ENCODE results near the gene DGKI.

Gene DGKI

GRCh38 chr7:137685433-137686164, 161.2 kb downstream of the DGKI start:
- no peak for DNase-seq (ENCODE audit: low spot score)

GRCh38 chr7:137684776-137685175, 162.0 kb downstream of the DGKI start:
- no peak for DNase-seq (ENCODE audit: low spot score)

GRCh38 chr7:137684316-137684715, 162.5 kb downstream of the DGKI start:
- DNase-seq (ENCODE audit: low spot score): no peak

DNA sequence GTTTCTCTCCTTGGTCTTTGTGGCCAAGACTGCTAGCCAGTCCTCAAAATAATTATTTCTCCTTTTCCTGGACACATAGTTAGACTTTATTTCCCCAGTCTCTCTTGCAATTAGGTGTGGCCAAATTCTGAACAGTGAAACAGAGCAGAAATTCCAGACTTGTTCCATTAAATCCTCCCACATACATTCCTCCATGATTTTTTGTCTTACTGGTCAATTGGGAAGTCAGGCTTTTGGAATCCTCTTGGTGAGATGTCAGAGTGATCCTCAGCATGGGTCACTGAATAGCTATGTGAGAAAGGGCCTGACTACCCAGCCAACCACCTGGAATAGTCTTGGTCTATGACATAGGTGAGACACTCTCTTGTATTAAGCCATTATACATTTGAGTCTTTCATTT, 164.2 kb downstream of the DGKI start:
- DNase-seq (ENCODE audit: low spot score): peak; percentile 65

DNA sequence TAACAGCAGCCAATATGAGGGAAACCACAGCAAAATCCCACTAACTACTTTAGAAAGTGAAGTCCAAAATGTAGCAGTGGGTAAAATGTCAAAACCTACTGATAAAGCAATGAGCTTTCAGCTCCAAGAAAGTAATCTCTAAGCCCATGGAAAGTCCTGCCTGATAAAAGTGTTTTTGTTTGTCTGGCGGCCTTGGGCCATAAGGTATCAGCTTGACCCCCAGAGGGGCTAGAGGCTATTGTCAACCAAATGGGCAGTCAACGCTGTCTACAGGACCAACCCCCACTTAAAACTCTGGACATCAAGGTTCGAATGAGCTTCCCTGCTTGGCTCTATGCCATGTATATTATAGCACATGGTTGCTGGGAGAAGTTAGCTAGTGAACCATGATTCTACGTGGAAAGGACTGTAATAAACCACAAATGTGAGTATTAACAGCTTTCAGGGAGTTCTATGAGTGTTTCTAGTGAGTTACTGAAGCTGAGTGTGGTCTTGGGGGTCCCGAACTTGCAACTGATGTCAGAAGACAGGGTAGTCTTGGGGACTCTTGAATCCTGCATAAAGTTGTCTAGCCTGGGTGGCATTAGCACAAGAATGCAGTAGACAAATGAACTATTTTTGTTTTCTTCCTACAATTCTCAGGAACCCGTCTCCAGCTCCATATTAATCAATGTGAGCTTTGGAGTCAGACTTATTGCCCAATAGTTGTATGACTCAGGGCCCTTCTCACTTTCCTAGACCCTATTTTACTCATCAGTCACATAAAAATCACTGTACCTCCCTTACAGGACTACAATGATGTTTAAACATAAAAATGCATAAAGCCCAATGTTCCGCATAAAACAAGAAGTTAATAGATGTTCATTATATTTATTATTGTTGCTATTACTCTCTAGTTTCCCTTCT, 164.9 kb downstream of the DGKI start:
- peak; percentile 81 for DNase-seq (ENCODE audit: low spot score)

DNA sequence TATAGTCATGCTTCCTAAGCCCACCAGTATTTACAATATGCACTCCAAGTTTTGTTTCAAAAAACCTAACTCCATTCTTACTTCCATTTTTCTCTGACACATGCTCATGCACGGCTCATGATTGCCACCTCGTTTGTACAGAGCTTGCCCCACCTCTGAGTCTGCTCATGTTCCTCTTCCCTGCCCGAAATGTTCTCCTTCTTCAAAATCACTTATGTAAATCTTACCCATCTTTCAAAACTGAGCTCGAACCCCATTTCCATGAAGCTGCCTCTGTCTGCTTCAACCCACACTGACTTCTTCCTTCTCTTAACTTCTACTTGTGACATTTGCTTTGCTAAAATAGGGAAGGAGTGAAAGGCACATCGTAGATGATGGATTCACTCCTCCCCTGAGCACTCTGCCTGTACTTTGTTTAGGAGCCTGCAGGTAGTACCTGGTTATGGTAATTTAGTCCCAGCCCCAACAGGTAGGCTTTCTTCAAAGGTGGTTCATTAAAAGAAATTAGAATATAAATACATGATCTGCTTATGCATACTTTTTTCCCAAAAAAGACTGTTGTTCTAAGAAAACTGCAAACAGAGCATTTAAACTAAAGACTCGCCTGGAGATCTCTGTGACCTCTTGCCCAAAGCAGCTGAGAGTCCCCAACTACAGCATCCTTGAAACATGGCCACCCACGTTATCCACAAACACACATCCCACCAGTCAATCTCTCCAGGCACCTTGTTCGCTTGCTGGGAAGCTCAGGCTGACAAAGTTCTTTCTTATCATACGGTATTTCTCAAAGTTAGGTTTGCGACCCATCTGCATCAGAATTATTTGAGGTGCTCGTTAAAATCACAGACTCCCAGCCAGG, 172.0 kb downstream of the DGKI start:
- no peak for DNase-seq (ENCODE audit: low spot score)

- DNase-seq (ENCODE audit: low spot score): no peak
Measured at GRCh38 chr7:137674048-137674447, 172.7 kb downstream of the DGKI start.

DNA sequence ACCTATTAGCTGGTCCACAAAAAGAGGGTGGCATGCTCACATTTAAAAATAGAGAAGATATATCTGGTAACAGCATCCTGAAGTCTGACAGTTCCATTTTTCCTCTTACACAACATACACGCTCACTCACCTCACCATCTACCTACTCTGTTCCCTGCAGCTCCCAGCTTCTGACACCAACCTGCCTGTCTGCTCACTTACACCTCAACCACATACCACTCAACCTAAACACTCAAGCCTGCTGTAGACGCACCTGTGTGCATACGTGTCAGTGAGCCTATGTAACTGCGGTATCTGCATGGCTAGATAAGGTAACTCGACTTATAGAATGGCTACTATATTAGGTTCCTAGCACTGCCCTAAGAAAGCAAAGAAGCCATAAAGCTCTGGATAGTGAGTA, 174.9 kb downstream of the DGKI start:
- DNase-seq (ENCODE audit: low spot score): no peak

DNA sequence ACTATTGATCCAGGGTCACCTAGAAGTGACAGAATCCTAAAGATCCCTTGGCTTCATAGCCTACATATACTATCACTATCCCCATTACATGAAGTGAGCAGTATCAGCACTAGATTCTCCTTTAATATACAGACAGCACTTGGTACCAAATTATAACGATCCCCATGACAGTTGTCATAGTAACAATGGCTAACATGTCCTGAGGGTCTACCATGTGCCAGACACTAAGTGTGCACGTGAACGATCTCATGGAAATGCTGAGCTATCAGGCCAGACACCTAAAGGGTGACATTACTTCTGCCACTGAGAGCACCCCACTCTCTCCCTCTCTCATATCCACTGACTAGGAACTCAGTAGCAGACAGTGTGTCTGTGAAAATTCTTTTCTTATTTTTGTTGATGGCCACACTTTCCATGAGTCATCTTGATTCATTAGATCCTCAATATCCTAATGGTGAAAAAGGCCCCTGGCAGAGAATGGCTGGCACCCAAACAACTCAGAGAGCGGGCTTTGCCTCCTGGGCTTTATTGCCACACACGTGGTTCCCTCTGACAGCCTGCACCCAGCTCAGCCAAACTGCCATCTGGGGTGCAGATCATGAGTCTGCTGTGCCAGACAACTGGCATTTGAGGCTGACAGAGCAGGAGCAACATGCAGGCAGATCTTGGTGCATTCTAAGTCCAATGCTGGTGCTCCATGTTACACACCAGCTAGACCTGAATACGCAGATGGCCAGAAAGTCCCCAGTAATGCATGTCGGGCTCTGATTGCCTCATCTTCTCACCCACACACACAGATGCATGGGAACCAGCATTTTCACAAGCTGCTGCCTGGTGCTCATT, 176.3 kb downstream of the DGKI start:
- peak; percentile 68 for DNase-seq (ENCODE audit: low spot score)

- DNase-seq (ENCODE audit: low spot score): peak; percentile 37
Measured at GRCh38 chr7:137669706-137670105, 177.1 kb downstream of the DGKI start.

DNA sequence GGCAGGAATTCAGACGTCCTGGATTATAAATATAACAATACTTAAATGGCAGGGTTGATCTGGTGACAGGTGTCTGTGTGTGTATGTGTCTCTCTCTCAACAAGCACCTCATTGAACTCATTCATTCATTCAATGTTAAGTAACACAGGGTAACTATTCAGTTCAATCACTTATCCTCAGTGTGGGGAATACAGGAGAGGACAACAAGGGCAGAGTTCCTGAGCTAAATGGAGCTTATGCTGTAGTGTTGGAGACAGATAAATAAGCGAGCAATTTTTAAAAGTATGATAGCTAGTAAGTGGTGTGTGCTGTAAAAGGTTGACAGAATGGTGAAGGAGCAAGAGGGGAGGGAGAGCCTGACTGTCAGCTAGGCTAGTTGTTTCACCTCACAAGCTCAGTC, 178.4 kb downstream of the DGKI start:
- DNase-seq (ENCODE audit: low spot score): no peak

- peak; percentile 82 for DNase-seq (ENCODE audit: low spot score)
Measured at GRCh38 chr7:137667633-137668387, 179.0 kb downstream of the DGKI start.

- DNase-seq (ENCODE audit: low spot score): no peak
Measured at GRCh38 chr7:137664846-137665245, 181.9 kb downstream of the DGKI start.

GRCh38 chr7:137661634-137662033, 185.1 kb downstream of the DGKI start:
- peak; percentile 44 for DNase-seq (ENCODE audit: low spot score)

DNA sequence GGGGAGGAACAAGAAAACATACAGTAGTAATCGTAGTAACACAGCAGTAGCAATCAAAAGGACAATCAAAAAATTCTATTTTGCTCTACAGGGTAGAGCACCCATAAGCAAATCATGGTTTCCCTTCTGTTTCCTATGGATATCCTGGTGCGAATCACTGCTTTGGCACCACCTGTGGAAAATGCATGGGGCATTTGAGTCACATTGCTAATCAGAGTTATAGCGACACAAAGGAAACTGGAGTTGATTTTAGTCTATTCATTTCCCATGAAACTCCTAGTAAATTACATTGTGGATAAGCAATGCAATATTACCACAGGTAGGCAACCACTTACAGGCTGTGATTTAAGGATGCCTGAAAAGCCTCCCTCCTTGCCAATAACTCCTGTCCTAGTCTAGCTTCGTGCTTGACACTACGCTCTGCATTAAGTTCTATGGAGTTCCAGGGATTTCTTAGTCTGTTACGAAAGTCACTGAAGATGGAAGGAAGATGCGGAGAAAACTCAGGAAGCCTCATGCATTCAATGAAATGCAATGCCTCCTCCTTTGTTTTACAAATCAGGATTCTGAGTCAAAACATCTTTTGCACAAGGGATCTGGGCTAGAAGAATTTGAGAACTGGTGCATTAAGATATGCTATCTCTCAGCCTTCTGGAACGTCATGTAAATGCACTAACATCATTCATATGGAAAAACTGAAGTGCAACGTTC, 188.4 kb downstream of the DGKI start:
- DNase-seq (ENCODE audit: low spot score): no peak

GRCh38 chr7:137657476-137658189, 189.1 kb downstream of the DGKI start:
- DNase-seq (ENCODE audit: low spot score): no peak

DNA sequence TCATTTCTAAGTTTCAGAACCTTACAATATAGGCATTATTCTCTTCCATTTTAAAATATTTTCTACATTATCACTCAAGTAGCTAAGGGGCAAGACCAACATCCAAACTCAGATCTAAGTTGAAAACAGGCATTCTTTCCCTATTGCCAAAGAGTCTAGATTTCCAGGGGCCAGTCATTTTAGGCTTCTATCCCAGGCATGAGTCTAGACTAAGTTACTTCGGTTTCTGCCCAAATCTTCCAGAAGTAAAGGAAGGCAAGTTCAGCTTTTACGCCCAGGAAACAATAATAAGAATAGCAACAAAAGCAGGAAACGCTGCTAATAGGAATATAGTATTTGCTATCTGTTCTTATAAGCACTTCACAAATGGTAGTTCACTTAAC, 189.9 kb downstream of the DGKI start:
- no peak for DNase-seq (ENCODE audit: low spot score)

- DNase-seq (ENCODE audit: low spot score): peak; percentile 72
Measured at GRCh38 chr7:137656227-137656849, 190.4 kb downstream of the DGKI start.

GRCh38 chr7:137655804-137656203, 191.0 kb downstream of the DGKI start:
- DNase-seq (ENCODE audit: low spot score): no peak
